Astrocyte (in vitro differentiated cells and primary cell): ENCODE measurements around the gene HYCC1.

ENCODE experiments used
- EZH2 ChIP-seq: IDR thresholded peaks from 2 replicates; pipeline ENCODE4 v1.6.1; 2012; ENCODE audit warnings: mild to moderate bottlenecking, low read length, inconsistent platforms; ENCODE audit not compliant: insufficient read depth
- TF ChIP-seq, protein P1 (sequence below): IDR thresholded peaks from 2 replicates; pipeline ENCODE4 v1.5.1; 2011; ENCODE audit warnings: low read depth, mild to moderate bottlenecking, inconsistent platforms, low read length, moderate library complexity; ENCODE audit not compliant: insufficient read depth

DNA sequence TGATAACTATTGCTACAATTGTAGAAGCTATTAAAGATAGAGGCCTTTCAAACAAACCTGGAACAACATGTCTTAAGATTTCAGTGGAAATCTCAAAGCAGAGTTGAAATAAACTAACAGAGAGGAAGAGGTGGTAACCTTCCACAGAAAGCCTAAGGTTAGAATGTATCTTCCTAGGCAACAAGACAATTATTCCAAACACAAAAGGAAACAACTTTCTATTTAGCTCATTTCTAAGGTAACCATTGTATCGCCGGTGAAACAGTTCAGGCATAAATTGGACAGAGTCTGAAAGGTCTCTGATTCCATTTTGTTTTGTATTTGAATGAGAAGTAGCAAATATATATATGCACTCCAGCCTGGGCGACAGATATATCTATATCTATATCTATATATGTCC lies 30.7 kb upstream of the HYCC1 start:
- TF ChIP-seq, protein P1, sequence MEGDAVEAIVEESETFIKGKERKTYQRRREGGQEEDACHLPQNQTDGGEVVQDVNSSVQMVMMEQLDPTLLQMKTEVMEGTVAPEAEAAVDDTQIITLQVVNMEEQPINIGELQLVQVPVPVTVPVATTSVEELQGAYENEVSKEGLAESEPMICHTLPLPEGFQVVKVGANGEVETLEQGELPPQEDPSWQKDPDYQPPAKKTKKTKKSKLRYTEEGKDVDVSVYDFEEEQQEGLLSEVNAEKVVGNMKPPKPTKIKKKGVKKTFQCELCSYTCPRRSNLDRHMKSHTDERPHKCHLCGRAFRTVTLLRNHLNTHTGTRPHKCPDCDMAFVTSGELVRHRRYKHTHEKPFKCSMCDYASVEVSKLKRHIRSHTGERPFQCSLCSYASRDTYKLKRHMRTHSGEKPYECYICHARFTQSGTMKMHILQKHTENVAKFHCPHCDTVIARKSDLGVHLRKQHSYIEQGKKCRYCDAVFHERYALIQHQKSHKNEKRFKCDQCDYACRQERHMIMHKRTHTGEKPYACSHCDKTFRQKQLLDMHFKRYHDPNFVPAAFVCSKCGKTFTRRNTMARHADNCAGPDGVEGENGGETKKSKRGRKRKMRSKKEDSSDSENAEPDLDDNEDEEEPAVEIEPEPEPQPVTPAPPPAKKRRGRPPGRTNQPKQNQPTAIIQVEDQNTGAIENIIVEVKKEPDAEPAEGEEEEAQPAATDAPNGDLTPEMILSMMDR = no peak
- TF ChIP-seq EZH2 = no peak
